HEK293T (cell line): ENCODE results near the gene QPCT.

ENCODE experiments used
- ELF4 ChIP-seq: fragments of 450-650 bp; IDR thresholded peaks from 2 replicates; pipeline ENCODE4 v1.6.1; 2017; ENCODE audit warnings: antibody characterized with exemption
- FOXA1 ChIP-seq: fragments of 450-650 bp; IDR thresholded peaks from 2 replicates; pipeline ENCODE4 v1.6.1; 2016; ENCODE audit warnings: mild to moderate bottlenecking
- FOXM1 ChIP-seq: fragments of 450-650 bp; IDR thresholded peaks from 2 replicates; pipeline ENCODE4 v1.6.1; 2017; ENCODE audit warnings: mild to moderate bottlenecking, borderline replicate concordance
- LEF1 ChIP-seq: fragments of 450-650 bp; IDR thresholded peaks from 2 replicates; pipeline ENCODE4 v1.6.1; 2017; ENCODE audit warnings: mild to moderate bottlenecking, borderline replicate concordance
- SUZ12 ChIP-seq: fragments of 450-650 bp; IDR thresholded peaks from 2 replicates; pipeline ENCODE4 v1.6.1; 2016; ENCODE audit warnings: mild to moderate bottlenecking
- TARDBP ChIP-seq: fragments of 450-650 bp; IDR thresholded peaks from 2 replicates; pipeline ENCODE4 v1.6.1; 2016
- ZNF384 ChIP-seq: fragments of 450-650 bp; IDR thresholded peaks from 2 replicates; pipeline ENCODE4 v1.6.1; 2016

GRCh38 chr2:37343537-37344434 is 644 bp upstream of the QPCT start:
- TF ChIP-seq FOXM1 (no peak), LEF1 (no peak), FOXA1 (no peak), ZNF384 (no peak), SUZ12 (no peak), TARDBP (no peak), ELF4 (no peak)
